GM18870 (cell line): ENCODE data around the gene KRT9.

Experiments used
- ATAC-seq: cut with Tn5 transposase; IDR thresholded peaks from one replicate; pipeline ENCODE4 v1.9.1; 2021; ENCODE audit warnings: moderate library complexity; ENCODE audit not compliant: unreplicated experiment

The KRT9 gene

GRCh38 chr17:41530062-41531048 lies 41.5 kb downstream of the KRT9 start:
- no peak for ATAC-seq

GRCh38 chr17:41529491-41529915 lies 42.4 kb downstream of the KRT9 start:
- ATAC-seq = no peak

- no peak for ATAC-seq
Observed at GRCh38 chr17:41528959-41529353, 42.9 kb downstream of the KRT9 start.

GRCh38 chr17:41527063-41528023 lies 44.5 kb downstream of the KRT9 start:
- ATAC-seq = no peak

- no peak for ATAC-seq
Observed at GRCh38 chr17:41524261-41524660, 47.6 kb downstream of the KRT9 start.

GRCh38 chr17:41523787-41524186 lies 48.1 kb downstream of the KRT9 start:
- ATAC-seq = no peak

- ATAC-seq = no peak
Observed at GRCh38 chr17:41523225-41523593, 48.6 kb downstream of the KRT9 start.

GRCh38 chr17:41522301-41523224 lies 49.3 kb downstream of the KRT9 start:
- no peak for ATAC-seq

GRCh38 chr17:41521574-41522261 lies 50.1 kb downstream of the KRT9 start:
- ATAC-seq = no peak

- no peak for ATAC-seq
Observed at GRCh38 chr17:41520821-41521521, 50.9 kb downstream of the KRT9 start.

- no peak for ATAC-seq
Observed at GRCh38 chr17:41519501-41520224, 52.2 kb downstream of the KRT9 start.

- no peak for ATAC-seq
Observed at GRCh38 chr17:41518789-41519449, 52.9 kb downstream of the KRT9 start, which contains the start of gene KRT15. Gene KRT15, minus strand, starts transcription at chr17:41518890. Its CDS starts 63 bp downstream, at chr17:41518827.

GRCh38 chr17:41518031-41518430 lies 53.8 kb downstream of the KRT9 start:
- no peak for ATAC-seq

GRCh38 chr17:41516830-41517283 lies 55.0 kb downstream of the KRT9 start:
- ATAC-seq = no peak

- no peak for ATAC-seq
Observed at GRCh38 chr17:41516147-41516829, 55.6 kb downstream of the KRT9 start.
